Fibroblast of the aortic adventitia (primary cell): Measurements from ENCODE around the gene TCTN3. TPM values are rescaled to one million over a fixed set of nuclear protein-coding genes. Genes with fewer than 3 reads are reported as not detected.
"Not testable (repeated sequence)": the region's sequence is repeated elsewhere in the genome, so short reads cannot be mapped to it uniquely, and the experiment has no call there.

Experiments
- DNase-seq: peaks from one replicate; pipeline ENCODE4 v3.0.0-alpha.2; 2010; ENCODE audit warnings: low read depth
- H3K4me3 ChIP-seq: 2 replicates; pipeline ENCODE4 v1.5.1; 2011; ENCODE audit warnings: low read depth, mild to moderate bottlenecking, control low read depth, low read length, moderate library complexity
- CTCF ChIP-seq: IDR thresholded peaks from 2 replicates; pipeline ENCODE4 v1.5.1; 2011; ENCODE audit warnings: mild to moderate bottlenecking, low read length, control low read depth, inconsistent platforms; ENCODE audit not compliant: insufficient read depth
- total RNA-seq: library from RNA; depleted of rRNA; stranded (reverse); fragments of >200 nt; gene quantifications from 2 replicates; pipeline ENCODE4 v1.2.3, GENCODE V29; 2012; ENCODE audit warnings: low replicate concordance

TCTN3 gene
- 20.4 and 38.3 TPM in 2 replicates for total RNA-seq

- TF ChIP-seq CTCF, result peak; percentile 98
- H3K4me3 ChIP-seq, result peak within 1 kb of the TSS; percentile 94
- peak; percentile 100 for DNase-seq
Measured at GRCh38 chr10:95693668-95694534, at the start of gene TCTN3. Gene TCTN3 (minus strand): TSS chr10:95693927. CDS start chr10:95693899, 28 bp downstream.

GRCh38 chr10:95742962-95743535 is 49.3 kb upstream of the TCTN3 start:
- no peak for TF ChIP-seq CTCF
- DNase-seq, result no peak
- H3K4me3 ChIP-seq, result no peak overlapping the region

- DNase-seq, result peak; percentile 49
- no peak for TF ChIP-seq CTCF
- no peak overlapping the region for H3K4me3 ChIP-seq
Measured at GRCh38 chr10:95742485-95742884, 48.8 kb upstream of the TCTN3 start.

- no peak overlapping the region for H3K4me3 ChIP-seq
- TF ChIP-seq CTCF, result peak; percentile 34
- peak; percentile 77 for DNase-seq
Measured at GRCh38 chr10:95741807-95742467, 48.2 kb upstream of the TCTN3 start.

- no peak for TF ChIP-seq CTCF
- no peak for DNase-seq
- no peak overlapping the region for H3K4me3 ChIP-seq
Measured at GRCh38 chr10:95739056-95739455, 45.3 kb upstream of the TCTN3 start.

GRCh38 chr10:95732907-95733306 is 39.2 kb upstream of the TCTN3 start:
- not testable (repeated sequence) for DNase-seq

GRCh38 chr10:95730233-95730632 is 36.5 kb upstream of the TCTN3 start:
- DNase-seq, result no peak

More at GRCh38 chr10:95732907-95733306, 39.2 kb upstream of the TCTN3 start:
- H3K4me3 ChIP-seq, result not testable (repeated sequence)

More at GRCh38 chr10:95730233-95730632, 36.5 kb upstream of the TCTN3 start:
- H3K4me3 ChIP-seq, result no peak overlapping the region
- no peak for TF ChIP-seq CTCF
